Measurements from ENCODE around the gene BPIFA3.

The BPIFA3 gene

DNA sequence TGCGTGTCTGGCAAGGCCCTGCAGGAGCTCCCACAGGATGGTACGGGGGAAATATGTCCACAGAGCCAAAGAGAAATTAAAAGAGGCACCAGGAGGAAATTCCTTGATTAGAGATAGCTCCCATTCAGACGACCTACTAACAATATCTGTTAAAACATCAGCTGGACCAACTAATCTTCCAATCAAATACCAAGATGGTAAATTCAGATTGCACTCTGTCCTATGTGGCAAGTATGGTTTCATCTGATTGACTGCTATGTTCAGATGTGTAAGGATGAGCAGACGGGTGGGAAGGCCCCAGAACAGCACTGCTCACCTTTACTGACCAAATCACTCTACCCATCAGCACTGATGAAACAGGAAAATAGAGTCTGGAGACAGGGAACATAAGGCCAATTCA lies 29.7 kb upstream of the BPIFA3 start:
- H3K4me1 ChIP-seq (ENCODE audit: control insufficient read depth, insufficient read depth, low read length): peaks cover 3% of the 10 kb centered on the region
- no peaks in the 10 kb centered on the region for H3K27me3 ChIP-seq (ENCODE audit: control insufficient read depth, insufficient read depth, low read length)
- no peak overlapping the region for H3K9ac ChIP-seq (ENCODE audit: low read depth, low read length)
- H3K9me3 ChIP-seq (ENCODE audit: control insufficient read depth, insufficient read depth, low read length): no peaks in the 10 kb centered on the region
- H3K36me3 ChIP-seq (ENCODE audit: control insufficient read depth, insufficient read depth, low read length): no peaks in the 10 kb centered on the region
- no peak overlapping the region for H3K4me3 ChIP-seq (ENCODE audit: low read depth, low read length)

DNA sequence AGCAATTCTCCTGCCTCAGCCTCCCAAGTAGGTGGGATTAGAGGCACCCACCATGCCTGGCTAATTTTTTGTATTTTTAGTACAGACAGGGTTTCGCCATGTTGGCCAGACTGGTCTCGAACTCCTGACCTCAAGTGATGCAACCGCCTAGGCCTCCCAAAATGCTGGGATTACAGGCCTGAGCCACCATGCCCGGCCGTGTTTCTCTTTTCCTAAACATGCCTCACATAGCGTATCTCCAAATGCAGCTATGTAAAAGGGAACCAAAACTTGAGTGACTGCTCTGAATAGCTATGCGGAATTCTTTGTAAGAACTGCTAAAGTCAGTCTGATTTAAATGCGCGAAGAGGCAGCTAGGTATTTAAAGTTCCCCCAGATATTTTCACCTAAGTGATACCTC lies 28.7 kb upstream of the BPIFA3 start:
- Histone ChIP-seq H3K36me3 (ENCODE audit: control insufficient read depth, insufficient read depth, low read length) (no peaks in the 10 kb centered on the region), H3K4me1 (ENCODE audit: control insufficient read depth, insufficient read depth, low read length) (peaks cover 3% of the 10 kb centered on the region), H3K27me3 (ENCODE audit: control insufficient read depth, insufficient read depth, low read length) (no peaks in the 10 kb centered on the region), H3K9me3 (ENCODE audit: control insufficient read depth, insufficient read depth, low read length) (no peaks in the 10 kb centered on the region), H3K4me3 (ENCODE audit: low read depth, low read length) (no peak overlapping the region), H3K9ac (ENCODE audit: low read depth, low read length) (no peak overlapping the region)

GRCh38 chr20:33191484-33191883 lies 25.7 kb upstream of the BPIFA3 start:
- Histone ChIP-seq H3K9ac (ENCODE audit: low read depth, low read length) (no peak overlapping the region), H3K9me3 (ENCODE audit: control insufficient read depth, insufficient read depth, low read length) (no peaks in the 10 kb centered on the region), H3K4me3 (ENCODE audit: low read depth, low read length) (no peak overlapping the region), H3K27me3 (ENCODE audit: control insufficient read depth, insufficient read depth, low read length) (no peaks in the 10 kb centered on the region), H3K4me1 (ENCODE audit: control insufficient read depth, insufficient read depth, low read length) (peaks cover 3% of the 10 kb centered on the region), H3K36me3 (ENCODE audit: control insufficient read depth, insufficient read depth, low read length) (no peaks in the 10 kb centered on the region)

GRCh38 chr20:33191955-33192354 lies 25.2 kb upstream of the BPIFA3 start:
- Histone ChIP-seq H3K4me1 (ENCODE audit: control insufficient read depth, insufficient read depth, low read length) (peaks cover 3% of the 10 kb centered on the region), H3K9ac (ENCODE audit: low read depth, low read length) (no peak overlapping the region), H3K36me3 (ENCODE audit: control insufficient read depth, insufficient read depth, low read length) (no peaks in the 10 kb centered on the region), H3K27me3 (ENCODE audit: control insufficient read depth, insufficient read depth, low read length) (no peaks in the 10 kb centered on the region), H3K4me3 (ENCODE audit: low read depth, low read length) (no peak overlapping the region), H3K9me3 (ENCODE audit: control insufficient read depth, insufficient read depth, low read length) (no peaks in the 10 kb centered on the region)

GRCh38 chr20:33192912-33193501 lies 24.1 kb upstream of the BPIFA3 start:
- peaks cover 3% of the 10 kb centered on the region for H3K4me1 ChIP-seq (ENCODE audit: control insufficient read depth, insufficient read depth, low read length)
- no peak overlapping the region for H3K9ac ChIP-seq (ENCODE audit: low read depth, low read length)
- no peaks in the 10 kb centered on the region for H3K36me3 ChIP-seq (ENCODE audit: control insufficient read depth, insufficient read depth, low read length)
- H3K4me3 ChIP-seq (ENCODE audit: low read depth, low read length): no peak overlapping the region
- H3K9me3 ChIP-seq (ENCODE audit: control insufficient read depth, insufficient read depth, low read length): no peaks in the 10 kb centered on the region
- H3K27me3 ChIP-seq (ENCODE audit: control insufficient read depth, insufficient read depth, low read length): no peaks in the 10 kb centered on the region

DNA sequence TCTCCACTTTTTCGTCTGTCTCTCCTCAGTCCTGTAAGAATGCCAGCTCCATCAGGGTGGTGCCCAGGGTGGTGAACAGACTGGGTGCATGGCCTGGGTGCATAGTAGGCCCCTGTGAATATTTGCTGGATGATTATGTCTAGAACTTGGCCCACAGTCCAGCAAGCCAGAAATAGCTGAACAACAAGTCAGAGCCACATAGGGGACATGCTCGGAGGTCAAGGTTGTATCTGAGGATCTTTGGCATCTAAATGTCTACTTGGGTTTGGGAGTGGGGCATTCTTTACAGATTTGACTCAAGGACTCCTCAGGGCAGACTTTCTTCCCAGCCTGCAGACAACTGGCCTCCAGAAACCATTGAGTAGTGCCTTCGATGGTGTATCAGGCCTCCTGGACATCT lies 18.1 kb upstream of the BPIFA3 start:
- Histone ChIP-seq H3K36me3 (ENCODE audit: control insufficient read depth, insufficient read depth, low read length) (no peaks in the 10 kb centered on the region), H3K27me3 (ENCODE audit: control insufficient read depth, insufficient read depth, low read length) (no peaks in the 10 kb centered on the region), H3K9me3 (ENCODE audit: control insufficient read depth, insufficient read depth, low read length) (no peaks in the 10 kb centered on the region), H3K4me1 (ENCODE audit: control insufficient read depth, insufficient read depth, low read length) (no peaks in the 10 kb centered on the region), H3K9ac (ENCODE audit: low read depth, low read length) (no peak overlapping the region), H3K4me3 (ENCODE audit: low read depth, low read length) (no peak overlapping the region)

- no peaks in the 10 kb centered on the region for H3K4me1 ChIP-seq (ENCODE audit: control insufficient read depth, insufficient read depth, low read length)
- H3K36me3 ChIP-seq (ENCODE audit: control insufficient read depth, insufficient read depth, low read length): no peaks in the 10 kb centered on the region
- no peaks in the 10 kb centered on the region for H3K9me3 ChIP-seq (ENCODE audit: control insufficient read depth, insufficient read depth, low read length)
- H3K9ac ChIP-seq (ENCODE audit: low read depth, low read length): no peak overlapping the region
- H3K27me3 ChIP-seq (ENCODE audit: control insufficient read depth, insufficient read depth, low read length): peaks cover 2% of the 10 kb centered on the region
- no peak overlapping the region for H3K4me3 ChIP-seq (ENCODE audit: low read depth, low read length)
These were observed 14.7 kb upstream of the BPIFA3 start for GRCh38 chr20:33202451-33202850.

DNA sequence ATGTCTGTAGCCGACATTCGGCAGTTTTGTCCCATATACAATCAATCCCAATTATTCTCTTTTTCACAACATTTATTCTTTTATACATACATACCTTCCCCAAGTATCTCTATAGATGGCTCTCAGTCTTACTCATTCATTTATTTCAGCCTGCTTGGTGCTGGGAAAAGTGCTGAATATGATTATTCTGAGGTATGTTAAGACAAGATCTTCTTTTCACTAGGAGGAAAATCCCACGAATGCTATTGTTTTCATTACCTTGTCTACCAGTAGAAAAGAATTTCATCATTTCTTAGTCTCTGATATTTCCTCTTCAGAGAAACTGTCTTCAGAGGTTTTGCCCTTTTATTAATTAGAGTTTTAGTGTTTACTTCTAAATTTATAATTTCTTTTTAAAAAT lies 13.7 kb upstream of the BPIFA3 start:
- Histone ChIP-seq H3K36me3 (ENCODE audit: control insufficient read depth, insufficient read depth, low read length) (no peaks in the 10 kb centered on the region), H3K4me3 (ENCODE audit: low read depth, low read length) (no peak overlapping the region), H3K9me3 (ENCODE audit: control insufficient read depth, insufficient read depth, low read length) (no peaks in the 10 kb centered on the region), H3K9ac (ENCODE audit: low read depth, low read length) (no peak overlapping the region), H3K4me1 (ENCODE audit: control insufficient read depth, insufficient read depth, low read length) (no peaks in the 10 kb centered on the region), H3K27me3 (ENCODE audit: control insufficient read depth, insufficient read depth, low read length) (peaks cover 2% of the 10 kb centered on the region)

DNA sequence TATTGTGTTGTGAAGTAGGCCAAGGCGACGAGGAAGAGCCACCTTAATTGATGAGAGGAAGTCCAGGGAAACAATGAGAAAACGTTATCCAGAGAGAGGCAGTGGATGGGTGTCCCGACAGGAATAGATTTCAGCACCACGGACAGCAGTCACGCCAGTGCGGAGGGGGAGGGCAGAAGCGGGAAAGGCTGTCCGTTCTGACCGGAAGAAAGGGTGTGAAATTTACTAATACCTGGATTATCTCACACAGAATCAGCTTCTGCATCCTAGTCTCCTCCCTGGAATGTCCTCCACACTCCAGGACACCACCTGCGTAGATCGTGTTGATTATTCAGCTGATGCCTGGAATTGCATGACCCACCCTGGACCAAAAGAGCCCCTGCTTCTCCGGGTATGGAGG lies 7.4 kb upstream of the BPIFA3 start:
- peaks cover 7% of the 10 kb centered on the region for H3K27me3 ChIP-seq (ENCODE audit: control insufficient read depth, insufficient read depth, low read length)
- no peaks in the 10 kb centered on the region for H3K36me3 ChIP-seq (ENCODE audit: control insufficient read depth, insufficient read depth, low read length)
- H3K4me3 ChIP-seq (ENCODE audit: low read depth, low read length): no peak overlapping the region

DNA sequence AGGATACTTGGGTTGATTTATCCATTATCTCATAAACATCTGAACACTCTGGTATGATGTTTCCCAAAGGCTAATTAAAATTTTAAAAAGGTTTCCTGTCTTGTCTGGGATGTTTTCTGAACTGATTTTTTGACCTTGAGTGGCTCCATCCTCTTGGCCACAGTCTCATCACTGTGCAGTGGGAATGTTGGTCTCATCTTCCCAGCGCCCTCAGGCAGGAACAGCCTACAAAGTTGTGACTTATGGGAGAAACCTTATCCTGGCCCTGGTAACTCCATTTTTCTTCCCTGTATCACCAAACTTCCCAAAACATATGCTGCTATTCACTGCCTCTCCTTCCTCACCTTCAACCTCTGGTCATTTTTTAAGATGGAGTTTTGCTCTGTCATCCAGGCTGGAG lies 6.8 kb upstream of the BPIFA3 start:
- Histone ChIP-seq H3K9me3 (ENCODE audit: control insufficient read depth, insufficient read depth, low read length) (no peaks in the 10 kb centered on the region), H3K27me3 (ENCODE audit: control insufficient read depth, insufficient read depth, low read length) (peaks cover 7% of the 10 kb centered on the region), H3K4me3 (ENCODE audit: low read depth, low read length) (no peak overlapping the region), H3K9ac (ENCODE audit: low read depth, low read length) (no peak overlapping the region), H3K4me1 (ENCODE audit: control insufficient read depth, insufficient read depth, low read length) (peaks cover 3% of the 10 kb centered on the region), H3K36me3 (ENCODE audit: control insufficient read depth, insufficient read depth, low read length) (no peaks in the 10 kb centered on the region)

More for the DNA sequence above, 7.4 kb upstream of the BPIFA3 start:
- Histone ChIP-seq H3K9me3 (ENCODE audit: control insufficient read depth, insufficient read depth, low read length) (no peaks in the 10 kb centered on the region), H3K9ac (ENCODE audit: low read depth, low read length) (no peak overlapping the region), H3K4me1 (ENCODE audit: control insufficient read depth, insufficient read depth, low read length) (peaks cover 3% of the 10 kb centered on the region)

DNA sequence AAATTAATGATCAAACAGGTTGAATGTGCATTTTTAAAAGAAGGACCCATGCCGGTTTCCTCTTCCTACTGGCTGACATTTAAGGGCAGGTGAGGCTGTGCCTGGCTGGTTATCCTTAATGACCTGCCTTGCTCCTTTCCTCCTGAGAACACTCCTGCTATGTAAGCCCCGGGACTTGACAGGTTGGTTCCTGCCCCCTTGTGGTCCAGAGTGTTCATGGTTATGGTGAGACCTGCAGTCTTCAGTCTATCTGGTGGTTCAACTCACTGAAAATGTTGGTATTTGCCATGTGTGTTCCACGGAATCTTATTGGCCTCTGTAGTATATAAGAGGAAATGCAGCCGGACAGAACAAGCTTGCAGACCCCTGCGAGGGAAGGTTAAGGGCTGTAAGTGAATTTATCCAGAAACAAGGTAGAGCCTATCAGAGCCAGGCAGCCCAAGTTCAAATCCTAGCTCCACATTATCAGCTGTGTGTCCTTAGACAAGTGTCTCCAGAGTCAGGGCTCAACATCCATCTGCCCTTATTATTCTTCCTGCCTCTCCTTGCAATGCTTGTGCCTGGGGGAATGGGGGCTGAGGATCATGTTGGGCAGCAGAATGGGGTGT lies 5.2 kb upstream of the BPIFA3 start:
- Histone ChIP-seq H3K4me1 (ENCODE audit: control insufficient read depth, insufficient read depth, low read length) (peaks cover 3% of the 10 kb centered on the region), H3K9ac (ENCODE audit: low read depth, low read length) (no peak overlapping the region), H3K36me3 (ENCODE audit: control insufficient read depth, insufficient read depth, low read length) (no peaks in the 10 kb centered on the region), H3K27me3 (ENCODE audit: control insufficient read depth, insufficient read depth, low read length) (peaks cover 5% of the 10 kb centered on the region), H3K4me3 (ENCODE audit: low read depth, low read length) (no peak overlapping the region), H3K9me3 (ENCODE audit: control insufficient read depth, insufficient read depth, low read length) (no peaks in the 10 kb centered on the region)

DNA sequence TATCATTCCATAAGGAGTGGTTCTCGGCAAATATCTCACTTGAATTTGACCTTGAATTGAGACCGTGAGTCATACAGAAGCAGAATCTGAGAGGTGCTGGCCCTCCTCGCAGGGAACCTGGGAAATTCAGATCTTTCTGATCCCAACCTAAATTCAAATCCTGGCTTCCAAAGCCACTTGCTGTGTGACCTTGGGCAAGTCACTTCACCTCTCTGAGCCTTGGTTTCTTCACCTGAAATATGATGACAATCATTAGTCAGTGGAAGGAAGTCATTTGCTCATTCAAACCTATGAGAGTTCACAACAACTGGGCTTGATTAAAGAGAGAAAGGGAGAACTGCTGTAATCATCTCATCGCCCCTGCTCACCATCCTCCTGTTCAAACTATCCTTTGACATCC lies 7.2 kb downstream of the BPIFA3 start:
- H3K4me1 ChIP-seq (ENCODE audit: control insufficient read depth, insufficient read depth, low read length): no peaks in the 10 kb centered on the region

More for the DNA sequence above, 7.2 kb downstream of the BPIFA3 start:
- Histone ChIP-seq H3K9ac (ENCODE audit: low read depth, low read length) (no peak overlapping the region), H3K9me3 (ENCODE audit: control insufficient read depth, insufficient read depth, low read length) (no peaks in the 10 kb centered on the region), H3K4me3 (ENCODE audit: low read depth, low read length) (no peak overlapping the region), H3K36me3 (ENCODE audit: control insufficient read depth, insufficient read depth, low read length) (no peaks in the 10 kb centered on the region), H3K27me3 (ENCODE audit: control insufficient read depth, insufficient read depth, low read length) (no peaks in the 10 kb centered on the region)
